Prostate gland (tissue), 2 donors: ENCODE data around the gene BTG4. TPM values are rescaled to one million over a fixed set of nuclear protein-coding genes. Genes with fewer than 3 reads are reported as not detected.

ENCODE experiments used
- DNase-seq: peaks from one replicate; pipeline ENCODE4 v3.0.0-alpha.2; 2019; ENCODE audit warnings: low spot score
- H3K27ac ChIP-seq, 2 donors: fragments of 200-600 bp; sonication (generic); 2 replicates each; pipeline ENCODE4 v1.5.1; 2017 to 2019
- H3K27me3 ChIP-seq: fragments of 200-600 bp; sonication (generic); replicated peaks from 2 replicates; pipeline ENCODE4 v1.5.1; 2019; ENCODE audit not compliant: insufficient read depth
- H3K36me3 ChIP-seq, 2 donors: fragments of 200-600 bp; sonication (generic); 1 replicate in 1 of 2; 2 replicates in 1 of 2; pipeline versions ENCODE4 v1.5.1 to v1.8.1; 2017 to 2019
- H3K4me1 ChIP-seq: fragments of 200-600 bp; sonication (generic); replicated peaks from 2 replicates; pipeline ENCODE4 v1.5.1; 2019
- H3K4me3 ChIP-seq, 2 donors: fragments of 200-600 bp; sonication (generic); 2 replicates each; pipeline ENCODE4 v1.5.1; 2017 to 2019
- H3K9me3 ChIP-seq: fragments of 200-600 bp; sonication (generic); 2 replicates; pipeline ENCODE4 v1.5.1; 2017
- POLR2A ChIP-seq: fragments of 450-650 bp; IDR thresholded peaks from one replicate; pipeline ENCODE4 v1.6.1; 2016; ENCODE audit warnings: antibody characterized with exemption, mild to moderate bottlenecking
- POLR2AphosphoS5 ChIP-seq: sonication (generic); formaldehyde crosslinking; IDR thresholded peaks from one replicate; pipeline ENCODE4 v1.6.1; 2017; ENCODE audit warnings: antibody characterized with exemption
- WGBS: methylation state at CpG from one replicate; pipeline ENCODE4 v1.1.5; 2018; 5-methylcytosine and 5-hydroxymethylcytosine counted together
- intact Hi-C: fragments of 100-400 bp; cut with DNase I; formaldehyde crosslinking; loops from one replicate; pipeline ENCODE4 v1.14.2; 2022
- total RNA-seq, 2 donors: library from RNA; depleted of rRNA; stranded (reverse); fragments of >200 nt; gene quantifications; one replicate each; pipeline ENCODE4 v1.1.0, GENCODE V29; 2016
- TF ChIP-seq, protein P1 (sequence below), 4 experiments: fragments of 200-600 bp in 2 of 4; fragments of 450-650 bp in 2 of 4; sonication (generic) in 2 of 4; IDR thresholded peaks; 1 replicate in 3 of 4; 2 replicates in 1 of 4; pipeline ENCODE4 v1.5.1; 2016 to 2019; ENCODE audit warnings: antibody characterized with exemption in 4 of 4, mild to moderate bottlenecking in 2 of 4, moderate library complexity in 2 of 4

The BTG4 gene
- total RNA-seq, 2 donors from 2014 or later, result 3.3 TPM; not detected in 1

DNA sequence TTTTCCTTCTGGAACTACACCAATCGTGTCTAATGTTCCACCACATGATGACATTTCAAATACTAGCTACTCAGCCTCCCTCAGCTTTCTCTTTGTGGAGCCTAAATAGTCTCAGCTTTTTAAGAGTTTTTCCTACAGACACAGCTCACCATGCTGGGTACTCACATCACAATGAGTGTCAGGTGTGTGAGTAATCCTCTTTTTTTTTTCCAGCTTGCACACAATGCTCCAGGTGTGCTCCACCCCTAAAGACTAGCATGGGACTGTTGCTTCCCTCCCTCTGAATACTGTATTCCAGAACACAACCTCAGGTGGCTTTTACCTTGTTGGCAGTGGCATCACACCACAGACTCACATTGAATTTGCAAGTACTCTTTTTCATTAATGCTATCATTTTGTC, 11.7 kb downstream of the BTG4 start:
- H3K9me3 ChIP-seq, result no peaks in the 10 kb centered on the region
- intact Hi-C loops, result no loop called here
- TF ChIP-seq, protein P1, sequence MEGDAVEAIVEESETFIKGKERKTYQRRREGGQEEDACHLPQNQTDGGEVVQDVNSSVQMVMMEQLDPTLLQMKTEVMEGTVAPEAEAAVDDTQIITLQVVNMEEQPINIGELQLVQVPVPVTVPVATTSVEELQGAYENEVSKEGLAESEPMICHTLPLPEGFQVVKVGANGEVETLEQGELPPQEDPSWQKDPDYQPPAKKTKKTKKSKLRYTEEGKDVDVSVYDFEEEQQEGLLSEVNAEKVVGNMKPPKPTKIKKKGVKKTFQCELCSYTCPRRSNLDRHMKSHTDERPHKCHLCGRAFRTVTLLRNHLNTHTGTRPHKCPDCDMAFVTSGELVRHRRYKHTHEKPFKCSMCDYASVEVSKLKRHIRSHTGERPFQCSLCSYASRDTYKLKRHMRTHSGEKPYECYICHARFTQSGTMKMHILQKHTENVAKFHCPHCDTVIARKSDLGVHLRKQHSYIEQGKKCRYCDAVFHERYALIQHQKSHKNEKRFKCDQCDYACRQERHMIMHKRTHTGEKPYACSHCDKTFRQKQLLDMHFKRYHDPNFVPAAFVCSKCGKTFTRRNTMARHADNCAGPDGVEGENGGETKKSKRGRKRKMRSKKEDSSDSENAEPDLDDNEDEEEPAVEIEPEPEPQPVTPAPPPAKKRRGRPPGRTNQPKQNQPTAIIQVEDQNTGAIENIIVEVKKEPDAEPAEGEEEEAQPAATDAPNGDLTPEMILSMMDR (IDR thresholded peaks at IDR 0.05), result no peak
- TF ChIP-seq POLR2AphosphoS5, result no peak
- no peak for TF ChIP-seq POLR2A
- H3K27ac ChIP-seq, result no peak overlapping the region
- no peaks in the 10 kb centered on the region for H3K27me3 ChIP-seq
- H3K4me1 ChIP-seq, result no peaks in the 10 kb centered on the region
- 55% methylated on average over 1 of the region's 1 CpG for WGBS
- no peaks in the 10 kb centered on the region for H3K36me3 ChIP-seq
- no peak for DNase-seq
- H3K4me3 ChIP-seq, result no peak overlapping the region

DNA sequence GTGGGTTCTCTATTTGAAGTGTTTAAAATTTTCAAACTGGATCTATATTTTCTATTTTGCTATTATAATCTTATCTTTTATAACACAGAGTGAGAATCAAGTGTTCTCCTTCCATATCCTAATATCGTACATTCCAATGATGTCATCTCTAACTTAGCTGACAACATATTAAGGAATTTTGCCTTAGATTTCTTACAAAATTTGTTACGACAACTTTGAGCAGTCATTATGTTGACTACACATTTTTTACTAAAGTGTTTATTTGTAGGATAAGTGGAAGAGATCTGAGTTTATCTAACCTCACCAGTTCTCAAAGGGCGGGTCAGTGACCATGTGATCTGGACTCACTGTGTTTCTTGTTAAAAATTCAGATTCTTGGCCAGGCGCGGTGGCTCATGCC, 12.7 kb downstream of the BTG4 start:
- TF ChIP-seq POLR2AphosphoS5 (no peak), POLR2A (no peak)
- TF ChIP-seq, protein P1 (IDR thresholded peaks at IDR 0.05), result no peak
- Histone ChIP-seq H3K4me3 (no peak overlapping the region), H3K27me3 (no peaks in the 10 kb centered on the region), H3K9me3 (no peaks in the 10 kb centered on the region), H3K4me1 (no peaks in the 10 kb centered on the region), H3K36me3 (no peaks in the 10 kb centered on the region), H3K27ac (no peak overlapping the region)
- intact Hi-C loops, result no loop called here
- 91% methylated on average over 5 of the region's 5 CpGs for WGBS
- no peak for DNase-seq

DNA sequence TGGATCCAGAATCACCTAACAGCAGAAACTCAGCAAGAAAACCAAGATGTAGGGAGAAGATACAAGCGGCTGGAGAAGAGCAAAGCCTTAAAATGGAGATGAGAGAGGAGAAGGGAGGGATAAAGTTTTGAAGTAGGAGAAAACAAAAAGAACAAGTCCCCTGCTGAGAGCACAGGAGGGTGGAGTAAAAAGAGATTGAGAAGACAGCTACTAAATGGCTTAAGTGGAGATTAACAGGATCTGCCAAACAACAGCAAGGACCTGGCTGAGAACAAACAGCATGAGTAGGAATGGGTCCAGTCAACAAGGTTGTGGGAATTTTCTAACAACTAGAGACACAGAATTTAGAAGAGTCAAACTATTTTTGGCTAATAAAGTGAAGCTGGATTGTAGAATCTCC, 18.1 kb downstream of the BTG4 start:
- TF ChIP-seq, protein P1 (IDR thresholded peaks at IDR 0.05), result no peak
- TF ChIP-seq POLR2AphosphoS5, result no peak
- no peak for TF ChIP-seq POLR2A

DNA sequence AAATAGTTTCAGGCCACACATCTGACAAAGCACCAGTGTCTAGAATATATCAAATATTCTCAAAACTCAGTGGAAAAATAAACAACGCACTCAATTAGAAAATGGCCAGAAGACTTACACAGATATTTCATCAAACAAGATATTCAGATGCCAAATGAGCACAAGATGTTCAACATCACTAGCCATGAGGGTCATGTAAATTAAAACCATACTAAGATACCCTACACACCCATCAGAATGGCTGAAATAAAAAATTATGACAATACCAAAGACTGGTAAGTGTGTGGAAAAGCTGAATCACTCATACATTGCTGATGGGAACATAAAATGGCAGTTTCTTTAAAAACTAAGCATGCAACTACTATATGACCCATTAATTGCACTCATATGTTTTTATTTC, 21.7 kb downstream of the BTG4 start:
- Histone ChIP-seq H3K4me3 (no peak overlapping the region), H3K27me3 (no peaks in the 10 kb centered on the region), H3K9me3 (no peaks in the 10 kb centered on the region), H3K4me1 (no peaks in the 10 kb centered on the region), H3K36me3 (no peaks in the 10 kb centered on the region), H3K27ac (no peak overlapping the region)
- 94% methylated on average over 1 of the region's 1 CpG for WGBS
- TF ChIP-seq POLR2AphosphoS5 (no peak), POLR2A (no peak)
- TF ChIP-seq, protein P1 (IDR thresholded peaks at IDR 0.05), result no peak
- DNase-seq, result no peak
- intact Hi-C loops, result no loop called here

More for the DNA sequence above, 18.1 kb downstream of the BTG4 start:
- no peaks in the 10 kb centered on the region for H3K36me3 ChIP-seq
- H3K27ac ChIP-seq, result no peak overlapping the region
- no peak overlapping the region for H3K4me3 ChIP-seq
- H3K4me1 ChIP-seq, result no peaks in the 10 kb centered on the region
- DNase-seq, result no peak
- no peaks in the 10 kb centered on the region for H3K9me3 ChIP-seq
- H3K27me3 ChIP-seq, result no peaks in the 10 kb centered on the region
- 76% methylated on average over 1 of the region's 1 CpG for WGBS
- intact Hi-C loops, result no loop called here

DNA sequence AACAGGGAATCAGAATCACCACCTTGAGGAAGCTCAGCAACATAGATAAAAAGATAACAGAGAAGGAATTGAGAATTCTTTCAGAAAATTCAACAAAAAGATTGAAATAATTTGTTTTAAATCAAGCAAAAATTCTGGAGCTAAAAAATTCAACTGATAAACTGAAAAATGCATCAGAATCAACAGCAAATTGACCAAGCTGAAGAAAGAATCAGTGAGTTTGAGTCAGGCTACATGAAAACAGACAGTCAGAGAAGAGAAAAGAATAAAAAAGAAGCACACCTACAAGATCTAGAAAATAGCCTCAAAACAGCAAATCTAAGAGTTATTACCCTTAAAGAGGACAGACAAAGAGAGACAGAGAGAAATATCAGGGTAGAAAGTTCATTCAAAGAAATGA, 28.8 kb downstream of the BTG4 start:
- TF ChIP-seq, protein P1 (IDR thresholded peaks at IDR 0.05), result no peak
- TF ChIP-seq POLR2AphosphoS5 (no peak), POLR2A (no peak)
- Histone ChIP-seq H3K4me3 (no peak overlapping the region), H3K4me1 (no peaks in the 10 kb centered on the region), H3K27ac (no peak overlapping the region), H3K27me3 (no peaks in the 10 kb centered on the region), H3K9me3 (no peaks in the 10 kb centered on the region), H3K36me3 (no peaks in the 10 kb centered on the region)
- intact Hi-C loops, result no loop called here
- no peak for DNase-seq
